NCI-H2171 treated with DMSO at 0.1 percent for 48 hours (cell line): ENCODE measurements around the gene SALL2.
"Not testable (repeated sequence)": the region's sequence is repeated elsewhere in the genome, so short reads cannot be mapped to it uniquely, and the experiment has no call there.

Experiments
- DNase-seq: peaks from one replicate; lab custom pipeline; 2025; lab: John Stamatoyannopoulos, UW

The SALL2 gene

DNA sequence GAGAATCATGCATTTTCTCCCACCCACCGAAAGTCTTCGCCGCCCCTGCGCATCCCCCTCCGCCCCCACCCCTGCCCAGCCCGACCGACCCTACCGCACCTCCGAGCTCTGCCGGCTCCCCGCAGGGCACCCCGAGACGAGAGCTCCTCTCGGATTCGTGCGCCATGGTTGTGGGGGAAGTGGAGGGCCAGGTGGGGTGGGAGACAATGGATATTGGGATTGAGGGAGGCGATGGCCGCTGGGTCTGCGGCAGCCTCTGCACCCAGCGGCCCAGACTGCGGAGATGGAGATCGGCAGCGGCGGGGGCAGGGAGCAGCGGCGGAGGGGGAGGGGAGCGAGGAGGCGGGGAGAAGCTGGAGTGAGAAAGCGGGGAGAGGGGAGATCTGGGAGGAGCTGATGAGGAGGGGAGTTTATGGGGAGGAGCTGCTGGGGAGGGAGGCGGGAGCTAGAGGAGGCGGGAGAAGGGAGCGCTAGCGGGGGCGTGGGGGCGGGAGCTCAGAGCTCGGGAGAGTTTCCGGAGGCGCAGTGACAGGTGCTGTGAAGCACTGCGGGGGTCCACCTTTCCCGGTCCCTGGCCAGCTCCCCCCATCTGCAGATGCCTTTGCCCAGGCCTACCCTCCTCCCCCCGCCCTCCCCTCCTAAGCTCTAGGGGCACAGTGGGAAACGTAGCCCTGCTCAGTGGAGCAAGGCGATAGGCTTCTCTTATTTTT is at the start of gene SALL2:
Gene SALL2 (minus strand): TSS at position 385 of the 710 bp plus-strand sequence. CDS start 219 bp downstream, at position 166.
- peak; percentile 100 for DNase-seq

DNA sequence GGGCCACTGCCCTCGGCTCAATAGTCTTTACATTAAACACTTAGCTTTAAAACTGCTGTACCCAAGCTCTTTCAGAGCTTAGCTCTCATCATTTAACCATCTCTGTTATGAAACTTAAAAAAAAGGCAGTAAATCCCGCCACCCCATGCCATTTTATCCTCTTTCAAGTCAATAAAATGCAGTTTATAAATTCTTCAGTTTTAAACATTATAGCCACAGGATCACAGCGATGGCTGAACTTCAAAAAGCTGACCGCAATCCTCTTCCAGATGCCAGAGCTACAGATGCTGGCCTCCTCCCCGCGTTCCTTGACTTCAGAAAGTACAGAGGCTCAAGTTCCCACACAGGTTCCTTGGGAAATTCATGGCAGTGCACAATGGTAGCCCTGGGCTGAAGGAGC is 49.5 kb upstream of the SALL2 start:
- no peak for DNase-seq

GRCh38 chr14:21572604-21573003 is 46.5 kb upstream of the SALL2 start:
- no peak for DNase-seq

- DNase-seq, result no peak
These were observed 32.6 kb upstream of the SALL2 start for GRCh38 chr14:21558703-21559170.

DNA sequence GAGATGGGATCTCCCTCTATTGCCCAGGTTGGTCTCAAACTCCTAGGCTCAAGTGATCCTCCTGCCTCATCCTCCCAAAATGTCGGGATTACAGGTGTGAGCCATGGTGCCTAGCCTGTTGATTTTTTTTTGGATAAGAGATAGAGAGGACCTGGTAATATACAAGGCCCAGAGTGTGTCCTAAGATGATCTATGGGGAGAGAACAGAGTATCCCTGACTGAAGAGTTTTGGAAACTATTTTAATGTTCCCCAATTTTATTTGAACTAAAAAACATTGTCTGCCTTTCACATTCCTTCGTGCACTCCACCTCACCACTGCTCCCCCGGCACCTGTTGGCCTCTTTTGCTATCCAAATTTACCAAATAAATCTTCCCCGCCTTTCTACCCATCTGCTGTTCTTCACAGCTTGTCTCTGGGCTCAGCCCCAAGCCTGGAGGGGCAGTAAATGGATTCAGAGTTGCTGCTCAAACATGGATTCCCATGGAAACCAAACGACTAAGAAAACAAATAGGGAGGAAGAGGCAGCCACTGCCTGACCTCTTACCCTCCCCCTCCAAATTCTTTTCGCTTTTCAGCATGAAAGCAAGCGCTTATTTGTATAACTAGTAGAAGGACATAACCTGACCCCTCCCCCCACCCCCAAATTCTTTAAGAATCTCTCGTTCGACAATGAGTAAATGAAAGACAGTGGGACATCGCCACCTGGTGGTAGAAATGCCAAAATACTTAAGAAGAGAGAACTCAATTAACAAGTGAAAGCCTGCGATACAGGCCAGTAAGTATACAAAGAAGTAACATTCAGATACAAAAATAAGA is 31.1 kb upstream of the SALL2 start:
- peak; percentile 99 for DNase-seq

DNA sequence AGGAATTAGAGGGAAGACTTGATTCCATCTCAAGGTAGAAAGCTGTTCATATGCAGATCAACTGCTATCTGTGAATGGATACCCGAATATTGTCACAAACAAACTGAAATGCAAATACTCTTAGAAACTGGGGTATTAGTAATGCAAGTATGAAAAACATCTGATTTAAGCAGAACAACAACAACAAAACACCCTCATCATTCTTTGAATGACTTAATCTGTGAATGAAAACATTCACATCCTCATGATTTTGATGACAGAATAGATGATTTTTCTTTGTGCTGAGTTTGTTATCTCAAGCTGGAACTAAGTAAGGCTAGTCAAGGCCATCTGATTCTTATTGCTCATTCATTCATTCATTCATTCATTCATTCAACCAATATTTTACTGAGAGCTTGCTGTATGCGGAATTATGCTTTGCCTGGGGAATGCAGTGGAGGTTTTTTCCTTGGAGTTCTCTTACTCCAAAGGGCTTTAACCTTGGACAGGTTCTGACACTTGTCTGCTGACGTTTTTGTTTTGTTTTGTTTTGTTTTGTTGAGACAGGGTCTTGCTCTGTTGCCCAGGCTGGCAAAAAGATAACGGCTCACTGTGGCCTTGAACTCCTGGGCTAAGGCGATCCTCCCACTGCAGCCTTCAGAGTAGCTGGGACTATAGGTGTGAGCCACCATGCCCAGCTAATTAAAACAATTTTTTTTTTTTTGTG is 30.4 kb upstream of the SALL2 start:
- DNase-seq, result no peak

DNA sequence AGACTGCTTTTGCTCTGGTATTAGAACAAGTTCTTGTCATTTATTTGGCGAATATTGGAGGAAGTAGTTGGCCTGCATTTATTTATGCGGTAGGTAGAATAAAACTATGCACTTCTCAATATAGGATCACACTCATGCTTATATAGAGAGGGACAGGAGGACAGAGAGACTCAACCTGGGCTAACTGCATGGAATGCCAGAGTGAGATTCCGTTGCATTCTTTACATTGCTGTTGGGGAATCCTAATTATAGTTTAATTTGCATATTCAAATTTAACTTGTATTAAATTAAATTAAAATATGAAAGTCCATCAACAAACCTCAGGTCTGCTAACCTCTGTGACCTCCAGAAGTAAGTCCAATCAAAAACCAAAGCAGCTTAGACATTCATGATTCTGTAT is 27.1 kb upstream of the SALL2 start:
- DNase-seq, result no peak

DNA sequence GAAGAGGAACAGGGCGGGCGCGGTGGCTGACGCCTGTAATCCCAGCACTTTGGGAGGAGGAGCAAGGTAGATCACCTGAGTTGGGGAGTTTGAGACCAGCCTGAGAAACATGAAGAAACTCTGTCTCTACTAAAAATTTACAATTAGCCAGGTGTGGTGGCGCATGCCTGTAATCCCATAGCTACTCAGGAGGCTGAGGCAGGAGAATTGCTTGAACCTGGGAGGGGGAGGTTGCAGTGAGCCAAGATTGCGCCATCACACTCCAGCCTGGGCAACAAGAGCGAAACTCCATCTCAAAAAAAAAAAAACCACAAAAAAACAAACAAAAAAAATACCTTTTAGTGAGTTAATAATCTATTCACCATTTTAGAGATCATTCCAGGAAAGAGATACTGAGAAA is 18.4 kb upstream of the SALL2 start:
- not testable (repeated sequence) for DNase-seq

DNA sequence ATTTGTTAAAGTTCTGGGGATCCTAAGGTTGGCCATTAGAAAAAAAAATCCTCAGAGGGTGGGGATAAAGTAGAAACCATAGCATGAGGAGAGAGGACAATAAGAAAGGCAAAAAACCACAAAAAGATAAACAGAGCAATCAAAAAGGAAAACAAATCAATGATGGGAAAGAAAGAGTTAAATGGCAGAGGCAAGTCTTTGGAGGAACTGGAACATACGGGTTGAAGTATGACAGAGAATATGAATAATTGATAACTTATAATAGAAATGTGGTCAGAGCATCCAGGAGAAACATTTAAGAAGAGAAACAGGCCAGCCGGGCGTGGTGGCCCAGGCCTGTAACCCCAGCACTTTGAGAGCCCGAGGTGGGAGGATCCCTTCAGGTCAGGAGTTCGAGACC is 17.8 kb upstream of the SALL2 start:
- peak; percentile 72 for DNase-seq

DNA sequence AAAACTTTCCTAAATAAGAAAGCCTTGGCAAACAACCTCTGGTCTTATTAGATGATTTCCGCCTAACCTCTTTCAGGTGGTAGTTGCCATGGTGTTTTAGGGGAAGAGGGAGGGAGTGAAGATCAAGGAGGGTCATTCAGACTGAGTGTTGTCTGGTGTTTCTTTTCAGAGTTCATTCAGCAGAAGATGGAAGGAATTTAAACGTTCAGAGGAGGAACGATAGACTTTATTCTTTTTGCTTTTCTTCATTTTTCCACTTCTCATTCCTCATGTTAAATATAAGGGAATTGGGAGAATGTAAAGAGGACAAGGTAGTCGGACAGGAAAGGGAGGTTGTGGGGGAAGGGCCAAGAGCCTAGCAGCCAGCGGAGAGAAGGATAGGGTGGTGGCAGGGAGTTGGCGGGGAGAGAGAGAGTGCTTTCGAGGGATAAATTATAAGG is 17.4 kb upstream of the SALL2 start:
- DNase-seq, result peak; percentile 95

GRCh38 chr14:21541413-21542074 is 15.4 kb upstream of the SALL2 start:
- DNase-seq, result no peak

GRCh38 chr14:21539189-21539940 is 13.2 kb upstream of the SALL2 start:
- DNase-seq, result no peak

DNA sequence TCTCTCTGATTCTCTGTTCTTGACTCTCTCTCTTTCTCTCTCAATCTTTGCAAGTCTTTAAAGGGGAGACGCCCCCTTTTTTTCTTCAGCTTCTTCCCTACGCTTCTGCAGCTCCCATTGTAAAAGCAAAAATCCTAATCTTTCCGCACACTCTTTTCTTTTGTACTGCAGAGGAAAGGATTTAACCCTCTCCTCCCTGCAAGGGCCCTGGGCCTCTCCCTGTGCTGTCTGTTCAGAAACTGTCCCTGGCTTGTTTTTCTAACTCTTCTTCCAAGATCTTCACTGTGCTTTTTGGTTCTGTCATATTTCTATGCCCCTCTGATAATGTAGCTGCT is 10.9 kb upstream of the SALL2 start:
- DNase-seq, result no peak

DNA sequence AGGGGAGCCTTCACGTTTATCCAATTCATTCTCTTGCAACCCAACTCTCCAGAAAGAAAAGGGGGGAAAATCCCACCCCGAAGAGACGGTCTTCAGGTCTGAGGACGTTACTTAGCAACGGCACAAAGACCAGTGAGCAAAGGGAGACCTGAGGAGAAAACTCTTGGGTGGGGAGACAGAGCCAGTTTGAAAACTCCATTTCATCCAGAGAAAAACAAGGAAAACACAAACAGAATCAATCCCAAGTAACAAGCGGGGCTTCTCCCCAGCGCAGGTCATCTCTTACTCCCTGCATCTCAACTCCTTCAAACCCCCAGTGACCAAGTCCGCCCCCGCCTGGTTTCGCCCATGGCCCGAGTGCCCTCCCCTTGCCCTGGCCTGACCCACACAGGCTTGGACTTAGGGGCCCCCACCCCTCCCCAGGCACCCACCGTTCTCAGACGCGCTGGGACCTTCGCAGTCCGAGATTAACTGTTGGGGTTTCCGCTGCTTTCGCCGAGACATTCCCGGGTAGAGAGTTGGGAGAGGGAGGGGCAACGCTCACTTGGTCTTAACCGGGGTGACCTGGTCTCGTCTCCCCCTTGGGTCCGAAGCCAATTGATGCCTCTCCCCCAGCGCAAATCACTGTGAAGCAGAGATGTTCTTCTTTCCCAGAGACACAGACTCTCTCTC is 10.4 kb upstream of the SALL2 start:
- DNase-seq, result no peak

DNA sequence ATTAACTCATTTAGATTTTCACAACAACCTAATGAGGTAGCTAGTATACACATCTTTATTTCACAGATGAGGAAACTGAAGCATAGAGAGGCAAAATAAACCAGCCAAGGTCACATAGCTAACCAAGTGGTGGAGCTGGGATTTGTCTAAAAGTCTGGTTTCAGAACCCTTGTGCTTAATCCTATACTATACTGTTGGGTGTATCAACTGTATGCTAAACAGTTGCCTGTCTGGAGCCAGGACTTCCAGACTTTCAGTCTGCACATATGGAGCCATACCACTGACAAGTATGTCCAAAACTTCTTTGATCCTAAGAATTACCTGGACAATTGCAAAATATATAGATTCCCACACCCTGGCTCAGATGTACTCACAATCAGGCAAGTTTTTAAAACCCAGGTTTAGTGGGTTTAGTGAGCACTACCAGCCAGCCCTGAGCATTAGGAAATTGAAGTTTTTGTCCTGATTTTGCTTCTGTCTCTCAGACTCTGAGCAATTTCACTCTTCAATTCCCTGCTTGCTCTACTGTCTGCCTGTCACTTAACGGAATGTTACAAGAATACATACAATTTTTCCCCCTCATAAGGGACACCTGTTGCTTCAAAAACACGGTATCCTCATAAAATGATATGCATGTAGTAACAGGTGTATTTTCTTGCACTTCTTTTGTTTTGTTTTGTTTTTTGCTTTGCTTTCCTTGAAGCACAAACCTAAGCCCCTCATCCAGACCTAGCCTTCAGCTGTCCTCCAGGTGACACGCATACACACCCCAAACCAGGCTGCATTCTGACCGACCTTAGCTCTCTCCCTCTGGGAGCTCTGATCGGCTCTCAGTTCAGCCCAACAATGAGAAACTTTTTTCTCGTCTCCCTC is 9.6 kb upstream of the SALL2 start:
- no peak for DNase-seq

- no peak for DNase-seq
These were observed 8.4 kb upstream of the SALL2 start for GRCh38 chr14:21534576-21534975.

DNA sequence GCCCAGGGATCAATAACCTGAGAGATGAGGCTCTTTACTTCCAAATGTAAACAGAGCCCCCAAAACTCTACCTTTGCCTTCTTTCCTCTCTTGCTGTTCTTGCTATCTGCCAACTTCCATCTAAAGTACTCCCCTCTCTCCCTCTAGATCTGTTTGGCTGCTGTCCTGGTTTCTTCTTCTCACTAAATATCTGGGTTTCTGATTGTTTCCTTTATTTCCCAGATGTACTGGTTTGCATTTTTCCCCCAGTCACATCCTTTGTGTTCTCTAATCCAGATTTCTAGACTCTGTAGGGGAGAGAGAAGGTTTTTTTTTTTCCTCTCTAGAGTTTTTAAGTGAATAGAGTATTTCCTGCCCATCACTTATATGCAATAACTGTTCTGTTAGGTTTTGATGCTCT is 7.1 kb upstream of the SALL2 start:
- no peak for DNase-seq

DNA sequence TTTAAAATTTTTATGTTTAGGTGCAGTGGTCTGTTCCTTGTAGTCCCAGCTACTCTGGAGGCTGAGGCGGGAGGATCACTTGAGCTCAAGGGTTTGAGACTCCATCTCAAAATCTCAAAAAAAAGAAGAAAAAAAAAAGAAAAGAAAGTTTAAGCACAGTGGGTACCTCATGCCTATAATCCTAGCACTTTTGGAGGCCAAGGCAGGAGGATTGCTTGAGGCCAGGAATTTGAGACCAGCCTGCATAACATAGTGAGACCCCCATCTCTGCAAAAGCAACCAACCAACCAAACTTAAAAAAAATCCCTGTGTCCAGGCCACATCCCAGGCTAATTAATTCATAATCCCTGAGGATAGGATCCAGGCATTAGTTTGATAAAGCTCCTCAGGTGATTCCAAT is 3.4 kb upstream of the SALL2 start:
- DNase-seq, result no peak

- peak; percentile 91 for DNase-seq
These were observed 2.5 kb upstream of the SALL2 start for GRCh38 chr14:21528381-21529348.
